HG03159 (cell line): Measurements from ENCODE around the gene ATP1A1.

Experiments used
- ATAC-seq: cut with Tn5 transposase; IDR thresholded peaks from one replicate; pipeline ENCODE4 v1.9.1; 2021; ENCODE audit warnings: mild to moderate bottlenecking, moderate library complexity; ENCODE audit not compliant: unreplicated experiment

Gene ATP1A1

DNA sequence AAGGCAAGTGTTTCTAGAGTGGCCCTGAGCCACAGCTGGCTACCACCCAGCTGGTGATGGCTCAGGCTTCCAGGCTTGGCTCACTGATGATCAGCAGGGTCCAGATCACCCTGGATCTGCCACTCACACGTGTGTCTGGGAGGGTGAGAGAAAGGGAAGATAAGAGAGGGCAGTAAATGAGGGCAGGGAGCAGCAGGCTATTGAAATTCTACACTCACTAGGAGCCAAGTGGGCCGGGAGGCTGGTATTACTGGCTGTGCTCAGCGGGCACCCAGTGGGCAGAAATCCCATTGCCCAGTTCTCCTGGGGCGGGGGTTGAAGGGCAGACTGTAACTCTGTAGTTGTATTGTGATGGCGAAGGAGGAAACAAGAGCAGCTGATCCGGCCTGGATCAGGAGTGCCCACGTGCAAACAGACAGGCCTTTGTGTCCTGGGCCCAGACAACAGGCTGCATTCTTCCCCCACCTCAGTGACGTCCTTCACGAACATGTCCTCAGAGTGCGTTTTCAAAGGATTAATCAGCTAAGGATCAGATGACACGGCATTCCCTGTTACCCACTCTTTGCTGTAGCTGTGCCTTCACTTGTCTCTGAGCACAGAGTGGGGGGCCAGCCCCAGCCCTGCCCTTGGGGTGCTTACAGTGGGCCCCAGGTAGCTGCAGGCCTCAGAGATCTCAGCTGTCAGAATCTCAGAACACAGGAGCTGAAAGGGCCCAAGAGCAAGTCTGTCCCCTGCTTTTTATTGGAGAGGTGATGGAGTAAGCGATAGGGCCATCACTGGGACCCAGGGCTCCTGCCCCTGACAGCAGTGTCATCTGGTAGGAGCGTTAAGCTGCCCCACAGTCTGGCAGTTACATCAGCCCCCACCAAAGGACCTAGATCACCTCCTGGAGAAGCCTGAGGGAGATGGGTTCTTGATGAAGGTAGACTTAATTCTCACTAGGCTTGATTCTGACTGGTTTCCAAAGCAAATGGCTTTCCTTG is 60.5 kb downstream of the ATP1A1 start:
- no peak for ATAC-seq

DNA sequence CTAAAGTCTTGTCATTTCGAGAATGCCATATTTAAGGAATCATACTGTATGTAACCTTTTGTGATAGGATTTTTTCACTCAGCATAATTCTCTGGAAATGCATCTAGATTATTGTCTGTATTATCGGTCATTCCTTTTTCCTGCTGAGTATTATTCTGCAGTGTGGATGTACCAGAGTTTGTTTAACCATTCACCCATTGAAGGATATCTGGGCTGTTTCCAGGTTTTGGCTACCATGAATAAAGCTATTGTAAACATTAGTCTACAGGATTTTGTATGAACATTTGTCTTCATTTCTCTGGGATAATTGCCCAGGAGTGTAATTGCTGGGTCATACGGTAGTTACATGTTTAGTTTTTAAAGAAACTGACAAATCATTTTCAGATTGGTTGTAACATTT is 61.8 kb downstream of the ATP1A1 start:
- ATAC-seq, result no peak

DNA sequence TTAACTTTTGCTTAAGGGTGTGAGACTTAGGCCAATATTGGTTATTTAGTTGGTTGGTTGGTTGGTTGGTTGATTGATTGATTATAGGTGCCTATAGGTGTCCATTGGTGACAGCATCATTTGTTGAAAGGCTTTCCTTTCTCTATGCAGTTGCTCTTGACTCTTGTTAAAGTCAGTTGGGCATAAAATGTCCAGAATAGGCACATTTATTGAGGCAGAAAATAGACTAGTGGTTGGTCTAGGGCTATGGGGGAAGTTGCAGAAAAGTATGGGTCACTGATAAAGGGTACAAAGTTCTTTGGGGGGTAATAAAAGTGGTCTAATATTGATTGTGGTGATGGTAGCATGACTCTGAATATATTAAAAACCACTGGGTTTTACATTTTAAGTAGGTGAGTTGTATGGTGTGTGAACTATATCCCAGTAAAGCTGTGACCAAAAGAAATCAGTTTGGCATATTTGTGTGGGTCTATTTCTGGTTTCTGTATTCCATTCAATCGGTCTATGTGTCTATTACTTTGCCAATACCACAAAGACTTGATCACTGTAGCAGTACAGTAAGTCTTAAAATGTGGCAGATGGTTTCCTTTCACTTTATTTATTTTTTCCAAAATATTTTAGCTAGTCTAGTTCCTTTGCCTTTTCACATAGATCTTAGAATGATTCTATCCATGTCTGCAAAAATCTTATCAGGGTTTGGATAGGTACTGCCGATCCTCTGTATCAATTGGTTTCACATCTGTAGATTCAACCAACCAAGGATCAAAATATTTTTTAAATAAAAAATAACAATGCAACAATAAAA is 63.0 kb downstream of the ATP1A1 start:
- ATAC-seq, result no peak

DNA sequence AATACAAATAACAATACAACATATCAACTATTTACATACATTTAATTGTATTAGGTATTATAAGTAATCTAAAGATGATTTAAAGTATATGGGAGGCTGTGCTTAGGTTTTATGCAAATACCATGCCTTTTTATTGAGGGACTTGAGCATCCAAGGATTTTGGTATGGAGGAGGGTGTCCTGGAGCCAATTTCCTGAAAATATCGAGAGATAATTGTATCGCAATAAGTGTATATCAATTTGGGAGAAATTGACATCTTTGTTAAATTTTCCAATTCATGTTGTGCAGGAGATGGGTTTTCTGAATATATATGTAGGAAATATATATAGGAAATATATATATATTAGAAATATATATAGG is 63.5 kb downstream of the ATP1A1 start:
- no peak for ATAC-seq

DNA sequence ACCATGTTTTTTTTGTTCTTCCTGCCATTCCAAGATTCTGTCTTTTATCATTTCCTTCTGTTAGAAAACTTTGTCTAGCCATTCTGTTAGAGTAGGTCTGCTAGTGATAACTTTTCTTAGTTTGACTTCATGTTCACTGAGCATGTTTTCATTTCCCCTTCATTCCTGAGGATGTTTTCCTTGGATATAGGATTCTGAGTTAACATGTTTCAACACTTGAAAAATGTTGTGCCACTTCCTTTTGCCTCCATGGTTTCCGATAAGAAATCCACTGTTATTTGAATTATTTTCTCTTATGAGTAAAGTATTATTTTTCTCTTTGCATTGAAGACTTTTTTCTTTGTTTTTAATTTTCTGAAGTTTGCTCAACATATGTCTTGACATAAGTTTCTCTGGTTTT is 66.7 kb downstream of the ATP1A1 start:
- no peak for ATAC-seq

DNA sequence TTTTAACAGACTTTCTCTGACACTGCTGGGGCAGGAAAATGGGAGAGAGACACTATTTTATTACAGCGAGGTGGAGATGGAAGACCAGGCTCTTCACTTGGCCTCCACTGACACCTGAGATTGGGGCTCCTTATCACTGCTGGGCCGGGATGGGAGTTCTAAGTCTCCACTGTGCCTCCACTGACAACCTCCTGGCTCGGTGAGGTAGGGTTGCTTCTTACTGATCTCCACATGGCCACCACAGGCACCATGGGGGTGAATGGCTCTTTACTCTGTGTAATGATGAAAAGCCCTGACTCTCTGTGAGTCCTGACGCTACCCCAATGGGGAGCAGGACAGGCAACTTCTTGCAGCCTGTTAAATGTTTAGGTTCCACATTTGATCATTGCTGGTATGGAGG is 67.7 kb downstream of the ATP1A1 start:
- no peak for ATAC-seq

DNA sequence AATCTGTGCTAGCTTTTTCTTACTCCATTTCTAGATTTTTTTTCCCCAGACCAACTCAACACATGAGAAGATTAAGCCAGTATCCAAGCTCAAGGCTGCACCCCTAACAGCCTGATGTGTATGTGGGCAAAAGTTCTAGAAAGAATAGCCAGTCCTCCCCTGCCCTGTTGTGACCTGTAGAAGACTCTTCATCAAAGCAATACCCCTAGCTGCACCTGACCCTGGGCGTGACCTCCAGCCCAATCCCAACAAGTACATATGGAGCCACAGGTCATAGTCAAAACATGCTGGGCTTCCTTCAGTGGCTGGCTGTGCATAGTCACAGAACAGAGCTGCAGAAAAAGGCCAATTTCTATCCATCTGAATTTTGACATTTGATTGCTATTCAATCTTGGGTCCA is 72.5 kb downstream of the ATP1A1 start:
- ATAC-seq, result no peak

DNA sequence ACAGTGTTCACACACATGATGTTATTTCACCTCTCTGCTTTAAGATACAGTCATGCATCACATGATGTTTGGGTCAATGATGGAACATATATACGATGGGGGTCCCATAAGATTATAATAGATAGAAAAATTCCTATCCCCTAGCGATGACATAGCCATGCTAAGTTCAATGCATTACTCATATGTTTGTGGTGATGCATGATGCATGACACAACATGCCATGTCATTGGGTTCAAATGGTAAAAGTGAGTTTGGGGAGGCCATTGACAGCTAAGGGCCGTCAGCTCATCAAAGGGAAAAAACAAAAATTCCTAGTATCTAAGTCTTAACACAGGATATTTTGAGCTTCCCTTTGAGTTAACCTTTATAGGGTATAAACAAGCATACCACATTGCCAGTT is 73.6 kb downstream of the ATP1A1 start:
- no peak for ATAC-seq

DNA sequence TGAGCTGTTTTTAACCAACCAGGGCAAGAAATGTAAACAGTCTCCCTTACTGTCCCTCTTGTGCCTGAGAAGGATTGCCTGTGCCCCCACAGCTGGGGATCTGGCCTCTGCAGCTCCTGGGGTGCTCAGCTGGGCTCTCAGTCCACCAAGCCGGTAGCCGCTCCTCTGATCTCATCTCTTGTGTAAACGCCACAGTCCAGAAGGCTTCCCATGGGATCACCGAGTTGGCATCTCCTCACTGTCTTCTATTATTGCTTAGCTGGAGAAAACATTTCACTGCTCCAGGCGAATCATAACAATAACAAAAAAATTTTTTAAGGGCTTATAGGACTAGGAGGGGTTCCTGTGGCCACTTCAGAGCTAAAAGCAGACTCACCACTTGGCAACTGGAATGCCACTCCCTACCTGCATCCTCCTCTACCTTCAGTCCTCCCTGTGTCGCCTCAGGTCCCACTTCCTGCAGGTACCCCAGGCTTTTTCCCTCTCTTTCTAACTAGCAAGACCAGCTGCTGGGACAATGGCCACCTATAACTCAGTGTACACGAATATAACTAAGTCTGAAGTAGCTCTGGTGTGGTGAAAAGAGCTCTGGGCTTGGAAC is 75.8 kb downstream of the ATP1A1 start:
- no peak for ATAC-seq

DNA sequence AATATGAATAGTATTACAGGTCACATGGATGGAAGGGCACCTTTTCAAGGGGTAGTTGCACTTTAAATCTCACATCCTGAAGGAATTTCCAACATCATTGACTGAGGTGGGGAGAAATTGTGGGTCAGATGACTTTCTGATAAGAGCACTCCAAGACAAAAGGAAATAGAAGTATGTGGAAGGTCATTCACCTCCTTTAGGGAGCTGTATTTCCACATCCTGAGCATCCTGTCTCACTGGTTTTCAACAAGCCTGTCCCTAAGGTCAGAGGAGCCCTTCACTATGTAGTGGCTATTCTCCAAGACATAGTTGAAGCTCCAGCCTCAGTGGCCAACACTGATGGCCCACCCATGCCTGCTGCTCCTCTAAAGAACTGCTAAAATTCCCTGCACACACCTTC is 76.5 kb downstream of the ATP1A1 start:
- ATAC-seq, result no peak

DNA sequence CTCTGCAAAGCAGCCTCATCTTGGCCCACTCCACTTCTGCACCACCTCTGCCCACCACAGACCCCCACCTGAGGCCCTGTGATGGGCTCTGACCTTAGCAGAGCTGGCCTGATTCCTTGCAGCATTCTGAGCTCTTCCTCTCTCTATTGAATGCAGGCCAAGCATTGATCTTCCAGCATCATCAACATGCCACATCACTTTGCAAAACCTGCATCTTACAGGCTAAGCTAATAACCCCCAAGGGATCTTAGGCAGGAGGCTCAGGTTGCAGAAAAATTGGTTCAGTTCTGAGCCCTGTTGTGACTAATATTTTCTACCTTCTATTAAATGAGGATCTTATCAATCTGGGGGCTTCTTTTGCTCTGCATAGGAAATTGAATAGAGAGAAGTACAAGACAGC is 78.7 kb downstream of the ATP1A1 start:
- ATAC-seq, result no peak

DNA sequence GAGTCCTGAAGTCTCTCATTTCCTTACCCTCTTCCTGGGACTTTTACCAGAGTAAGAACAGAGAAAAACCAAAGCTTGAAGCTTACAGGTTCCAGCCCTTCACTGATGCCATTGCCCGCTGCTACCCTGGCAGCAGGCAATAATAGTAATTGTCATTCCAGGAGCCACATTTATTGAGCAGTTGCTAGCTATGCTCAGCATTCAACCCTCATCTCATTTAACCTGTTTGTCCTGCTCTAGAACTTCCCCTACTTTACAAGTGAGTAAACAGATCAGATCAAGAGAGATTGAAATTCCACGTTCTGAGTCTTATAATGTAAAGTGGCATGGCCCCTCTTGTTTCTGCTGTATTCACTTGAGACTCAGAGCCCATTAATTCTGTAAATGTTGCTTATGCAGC is 80.4 kb downstream of the ATP1A1 start:
- no peak for ATAC-seq

DNA sequence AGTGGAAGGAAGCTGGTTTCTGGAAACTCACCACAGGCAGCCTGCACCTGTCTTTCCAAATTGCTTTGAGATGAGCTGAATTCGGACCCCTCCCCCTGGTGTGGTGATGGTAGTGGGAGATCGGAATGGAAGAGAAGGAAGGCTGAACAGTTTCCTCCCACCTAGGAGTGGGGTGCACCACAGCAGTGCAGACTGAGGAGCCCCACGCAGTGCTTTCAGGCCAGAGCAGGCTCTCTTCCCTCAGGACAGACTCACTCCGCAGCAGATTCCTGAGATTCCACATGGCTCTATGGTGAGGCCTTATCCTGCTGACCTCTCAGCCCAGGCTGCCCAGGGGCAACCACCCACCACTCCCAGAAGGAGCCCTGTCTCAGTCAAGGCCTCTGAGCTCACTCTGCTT is 80.9 kb downstream of the ATP1A1 start:
- no peak for ATAC-seq
